Ectodermal cell (in vitro differentiated cells): ENCODE data around the gene RIC1.
"Not testable (repeated sequence)": the region's sequence is repeated elsewhere in the genome, so short reads cannot be mapped to it uniquely, and the experiment has no call there.

Experiments used
- H3K27ac ChIP-seq: 2 replicates; pipeline ENCODE4 v1.7.0; 2013; ENCODE audit warnings: mild to moderate bottlenecking, low read depth, low read length; ENCODE audit not compliant: insufficient read depth, poor library complexity, severe bottlenecking
- H3K27me3 ChIP-seq: 2 replicates; pipeline ENCODE4 v1.7.0; 2013; ENCODE audit warnings: mild to moderate bottlenecking, low read length; ENCODE audit not compliant: insufficient read depth, control insufficient read depth, poor library complexity, severe bottlenecking
- H3K36me3 ChIP-seq: one replicate; pipeline ENCODE4 v1.7.0; 2013; ENCODE audit warnings: low read length; ENCODE audit not compliant: control insufficient read depth, insufficient read depth
- H3K4me1 ChIP-seq: one replicate; pipeline ENCODE4 v1.7.0; 2013; ENCODE audit warnings: low read length; ENCODE audit not compliant: control insufficient read depth, insufficient read depth
- H3K4me3 ChIP-seq: 2 replicates; pipeline ENCODE4 v1.7.0; 2013; ENCODE audit warnings: low read depth, low read length, control low read depth; ENCODE audit not compliant: insufficient read depth
- H3K9me3 ChIP-seq: 2 replicates; pipeline ENCODE4 v1.7.0; 2013; ENCODE audit warnings: mild to moderate bottlenecking, low read length, moderate library complexity; ENCODE audit not compliant: control insufficient read depth
- WGBS, 2 experiments: methylation state at CpG; one replicate each; pipeline ENCODE4 v1.1.7; 2013; ENCODE audit warnings: missing lambda C conversion rate in 2 of 2; 5-methylcytosine and 5-hydroxymethylcytosine counted together

The RIC1 gene

GRCh38 chr9:5662804-5663203 lies 33.9 kb downstream of the RIC1 start:
- WGBS, 2 experiments = 92 to 100% methylated on average over 1 of the region's 1 CpG

GRCh38 chr9:5665059-5665458 lies 36.2 kb downstream of the RIC1 start:
- H3K4me3 ChIP-seq = no peak overlapping the region
- H3K27ac ChIP-seq = no peak overlapping the region
- H3K4me1 ChIP-seq = no peaks in the 10 kb centered on the region
- no peaks in the 10 kb centered on the region for H3K27me3 ChIP-seq
- 54 to 58% methylated on average over 3 of the region's 3 CpGs for WGBS, 2 experiments
- H3K36me3 ChIP-seq = no peaks in the 10 kb centered on the region
- no peaks in the 10 kb centered on the region for H3K9me3 ChIP-seq

More at GRCh38 chr9:5662804-5663203, 33.9 kb downstream of the RIC1 start:
- H3K27me3 ChIP-seq, H3K27ac ChIP-seq, H3K9me3 ChIP-seq, H3K36me3 ChIP-seq, H3K4me3 ChIP-seq, H3K4me1 ChIP-seq: not testable (repeated sequence)

GRCh38 chr9:5667391-5667790 lies 38.5 kb downstream of the RIC1 start:
- Histone ChIP-seq H3K9me3 (no peaks in the 10 kb centered on the region), H3K4me1 (no peaks in the 10 kb centered on the region), H3K36me3 (no peaks in the 10 kb centered on the region), H3K4me3 (no peak overlapping the region), H3K27ac (no peak overlapping the region), H3K27me3 (no peaks in the 10 kb centered on the region)
- 96 to 97% methylated on average over 5 of the region's 6 CpGs for WGBS, 2 experiments

- WGBS, 2 experiments = 90 to 93% methylated on average over 2 of the region's 2 CpGs
- Histone ChIP-seq H3K27me3 (no peaks in the 10 kb centered on the region), H3K4me3 (no peak overlapping the region), H3K9me3 (no peaks in the 10 kb centered on the region), H3K36me3 (no peaks in the 10 kb centered on the region), H3K27ac (no peak overlapping the region), H3K4me1 (no peaks in the 10 kb centered on the region)
Observed at GRCh38 chr9:5670079-5670478, 41.2 kb downstream of the RIC1 start.

GRCh38 chr9:5671711-5672353 lies 42.9 kb downstream of the RIC1 start:
- Histone ChIP-seq H3K27ac (no peak overlapping the region), H3K4me3 (no peak overlapping the region), H3K27me3 (no peaks in the 10 kb centered on the region), H3K4me1 (no peaks in the 10 kb centered on the region), H3K36me3 (no peaks in the 10 kb centered on the region), H3K9me3 (no peaks in the 10 kb centered on the region)
- WGBS, 2 experiments = 72 to 77% methylated on average over 2 to 3 of the region's 3 CpGs

GRCh38 chr9:5675046-5675445 lies 46.1 kb downstream of the RIC1 start:
- H3K9me3 ChIP-seq, H3K4me1 ChIP-seq, H3K27me3 ChIP-seq, H3K27ac ChIP-seq, H3K4me3 ChIP-seq, H3K36me3 ChIP-seq: not testable (repeated sequence)
- WGBS, 2 experiments = 95 to 96% methylated on average over 10 of the region's 11 CpGs

GRCh38 chr9:5683591-5683990 lies 54.7 kb downstream of the RIC1 start:
- not testable (repeated sequence) for H3K27ac ChIP-seq, H3K36me3 ChIP-seq, H3K9me3 ChIP-seq, H3K4me3 ChIP-seq, H3K4me1 ChIP-seq, H3K27me3 ChIP-seq
- WGBS, 2 experiments = 92 to 93% methylated on average over 11 of the region's 11 CpGs

GRCh38 chr9:5684101-5684500 lies 55.2 kb downstream of the RIC1 start:
- no peak overlapping the region for H3K4me3 ChIP-seq
- H3K27ac ChIP-seq = no peak overlapping the region
- WGBS, 2 experiments = 94 to 99% methylated on average over 6 of the region's 7 CpGs
- H3K36me3 ChIP-seq = no peaks in the 10 kb centered on the region
- no peaks in the 10 kb centered on the region for H3K4me1 ChIP-seq
- H3K9me3 ChIP-seq = no peaks in the 10 kb centered on the region
- H3K27me3 ChIP-seq = no peaks in the 10 kb centered on the region

GRCh38 chr9:5688109-5688508 lies 59.2 kb downstream of the RIC1 start:
- Histone ChIP-seq H3K9me3 (no peaks in the 10 kb centered on the region), H3K27ac (no peak overlapping the region), H3K4me1 (no peaks in the 10 kb centered on the region), H3K36me3 (no peaks in the 10 kb centered on the region), H3K27me3 (no peaks in the 10 kb centered on the region), H3K4me3 (no peak overlapping the region)
- 94 to 95% methylated on average over 1 of the region's 1 CpG for WGBS, 2 experiments

- Histone ChIP-seq H3K36me3 (no peaks in the 10 kb centered on the region), H3K9me3 (no peaks in the 10 kb centered on the region), H3K27ac (no peak overlapping the region), H3K4me1 (no peaks in the 10 kb centered on the region), H3K27me3 (no peaks in the 10 kb centered on the region), H3K4me3 (no peak overlapping the region)
- WGBS, 2 experiments = 100% methylated on average over 1 of the region's 1 CpG; no CpG with 5 or more reads in 1 of the 2 experiments
Observed at GRCh38 chr9:5690278-5690677, 61.4 kb downstream of the RIC1 start.

GRCh38 chr9:5695860-5696259 lies 67.0 kb downstream of the RIC1 start:
- WGBS, 2 experiments = 97% methylated on average over 1 to 2 of the region's 2 CpGs
- H3K4me1 ChIP-seq = no peaks in the 10 kb centered on the region

More at GRCh38 chr9:5695860-5696259, 67.0 kb downstream of the RIC1 start:
- Histone ChIP-seq H3K27me3 (no peaks in the 10 kb centered on the region), H3K27ac (no peak overlapping the region), H3K4me3 (no peak overlapping the region), H3K36me3 (no peaks in the 10 kb centered on the region), H3K9me3 (no peaks in the 10 kb centered on the region)
